HuH-7 (cell line): ENCODE results near the gene ARHGEF37.

ENCODE experiments used
- DNase-seq: peaks from one replicate; pipeline ENCODE4 v3.0.0; 2011; ENCODE audit warnings: low spot score

The ARHGEF37 gene

DNA sequence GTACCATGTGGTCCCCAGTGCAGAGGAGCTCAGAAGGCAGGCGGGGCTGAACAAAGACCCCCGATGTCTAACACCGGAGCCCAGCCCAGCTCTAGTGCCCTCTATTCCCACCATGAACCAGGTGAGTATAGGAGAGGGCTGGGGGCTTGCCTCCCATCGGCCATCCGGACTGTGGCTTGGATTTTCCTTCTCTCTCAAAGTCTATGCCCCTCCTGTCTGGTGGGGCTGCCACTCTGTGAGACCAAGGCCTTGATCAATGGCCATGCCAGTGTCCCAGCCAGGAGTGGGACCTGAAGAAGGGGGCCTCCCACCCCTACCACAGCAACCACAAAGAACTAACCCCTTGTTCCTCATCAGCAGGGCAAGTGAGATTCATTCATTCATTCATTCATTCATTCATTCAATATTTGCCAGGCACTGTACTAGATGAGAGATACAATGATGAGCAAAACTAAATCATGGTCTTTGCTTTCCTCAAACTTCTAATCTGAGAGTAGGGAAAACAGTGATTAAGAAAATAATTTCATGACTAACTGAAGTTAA lies 47.6 kb downstream of the ARHGEF37 start:
- DNase-seq, result no peak

- no peak for DNase-seq
Measured at GRCh38 chr5:149629421-149629820, 48.1 kb downstream of the ARHGEF37 start.

DNA sequence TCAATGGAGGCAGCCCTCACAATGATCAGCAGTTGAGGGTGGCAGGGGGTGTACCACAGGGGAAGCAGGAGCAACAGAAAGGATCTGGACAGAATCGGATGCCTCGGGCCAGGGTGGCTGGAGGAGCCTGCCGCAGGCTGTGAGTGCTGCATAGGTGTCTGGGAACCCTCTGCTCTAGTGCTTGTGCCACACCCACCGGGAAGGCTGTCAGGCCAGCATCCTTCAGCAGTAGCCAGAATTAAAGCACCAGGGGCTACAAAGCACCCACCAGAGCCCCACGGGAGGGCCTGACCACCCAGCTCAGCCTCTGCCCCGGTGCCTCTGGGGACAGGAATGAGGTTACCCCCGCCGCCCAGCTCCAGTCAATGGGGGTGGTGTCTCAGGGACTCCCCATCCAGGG lies 49.0 kb downstream of the ARHGEF37 start:
- DNase-seq, result no peak

- DNase-seq, result no peak
Measured at GRCh38 chr5:149631506-149631905, 50.2 kb downstream of the ARHGEF37 start.

DNA sequence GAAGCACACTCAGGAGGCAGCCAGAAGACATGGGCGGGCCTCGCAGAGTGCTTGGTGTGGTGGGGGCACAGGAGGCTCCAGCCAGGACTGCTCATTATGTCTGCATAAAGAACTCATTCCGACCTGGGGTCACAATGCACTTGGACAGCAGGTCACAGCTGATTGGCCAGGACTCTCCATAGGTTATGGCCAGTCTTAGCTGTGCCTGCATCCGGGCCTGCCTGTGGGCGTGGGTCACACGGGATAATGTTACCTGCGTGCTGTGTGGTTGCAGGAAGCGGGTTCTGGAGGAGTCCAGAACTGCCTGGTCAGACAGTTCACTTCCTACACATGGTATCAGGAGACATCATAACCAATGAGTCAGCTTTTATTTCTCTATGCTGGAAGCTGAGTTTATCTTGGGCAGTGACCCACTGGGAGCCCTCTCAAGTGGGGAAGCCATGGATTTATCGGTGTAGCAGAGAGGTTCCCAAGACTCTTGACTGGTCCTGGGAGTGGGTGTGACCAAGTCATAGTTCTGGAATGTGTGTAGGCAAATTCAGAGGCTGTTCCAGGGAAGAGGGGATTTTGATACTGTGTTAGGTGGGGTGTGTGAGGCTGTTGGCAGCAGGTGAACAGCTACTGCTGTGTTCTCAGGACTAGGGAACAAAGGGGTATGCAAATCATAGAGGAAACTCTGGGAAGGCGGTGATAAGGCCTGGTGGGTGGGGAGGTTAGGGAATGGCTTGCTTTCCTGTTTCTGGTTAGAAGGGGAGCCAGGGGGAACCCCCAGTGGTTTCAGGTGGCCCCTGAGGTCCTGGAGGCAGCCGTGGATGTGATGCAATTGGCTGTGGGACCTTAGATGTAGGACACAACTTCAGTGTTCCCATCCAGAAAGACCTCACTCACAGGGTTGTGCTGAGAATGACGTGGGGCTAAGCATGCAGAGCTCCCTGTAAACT lies 51.3 kb downstream of the ARHGEF37 start:
- DNase-seq, result no peak

DNA sequence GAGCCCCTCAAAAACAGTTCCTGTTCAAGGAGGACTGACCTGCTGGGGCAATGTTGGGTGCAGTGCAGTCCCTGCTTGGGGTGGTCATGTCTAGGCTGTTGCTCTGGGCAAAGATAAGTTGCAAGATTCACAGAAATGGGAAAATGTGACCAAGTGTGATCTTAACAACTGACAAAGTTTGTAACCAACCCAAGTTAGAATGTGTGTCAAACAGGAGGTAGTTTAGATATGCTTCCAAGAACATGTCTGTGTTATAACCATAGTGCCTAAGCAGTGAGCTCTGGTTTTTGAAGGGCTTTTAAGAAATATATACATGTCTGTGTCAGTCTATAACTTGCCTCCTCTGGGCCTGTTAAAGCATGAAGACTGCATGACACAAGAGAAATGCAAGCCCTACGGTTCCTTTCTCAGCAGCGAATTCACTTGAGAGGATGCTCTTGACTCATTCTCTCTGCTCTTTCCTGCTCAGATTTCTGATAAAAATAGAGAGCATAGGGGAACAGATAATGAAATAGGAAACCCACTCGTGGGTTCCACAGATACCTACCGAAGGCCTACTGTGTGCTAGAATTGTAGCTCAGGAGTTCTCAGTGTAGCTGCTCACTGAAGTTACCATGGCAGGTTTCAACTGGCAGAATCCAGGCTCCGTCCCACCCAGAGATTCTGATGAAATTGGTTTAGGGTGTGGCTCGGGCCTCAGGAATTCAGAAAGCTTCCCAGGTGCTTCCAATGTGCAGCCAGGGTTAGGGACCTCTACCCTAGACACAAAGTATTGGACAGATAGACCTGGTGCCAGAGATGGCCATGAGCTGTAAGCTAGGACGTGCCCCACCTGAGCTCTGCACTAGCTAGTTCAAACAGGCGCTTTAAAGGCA lies 52.4 kb downstream of the ARHGEF37 start:
- no peak for DNase-seq

DNA sequence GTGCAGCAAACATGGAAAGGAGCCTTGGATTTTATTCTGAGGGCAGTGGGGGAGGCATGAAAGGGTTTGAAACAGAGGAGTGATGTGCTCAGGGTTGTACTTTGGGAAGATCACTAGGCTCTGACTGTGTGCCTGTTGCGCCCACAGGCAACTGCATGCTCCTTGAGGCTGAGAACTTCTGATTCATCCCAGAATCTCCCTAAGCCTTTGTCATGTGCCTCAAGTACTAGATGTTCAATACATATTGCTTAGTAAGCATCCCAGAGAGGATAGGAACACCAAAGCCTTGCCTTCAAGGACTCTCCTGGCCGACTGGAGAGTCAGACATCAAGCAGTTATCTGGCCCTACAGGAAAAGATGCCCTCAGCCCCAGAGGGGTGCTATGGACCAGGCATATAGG lies 54.1 kb downstream of the ARHGEF37 start:
- DNase-seq, result no peak

DNA sequence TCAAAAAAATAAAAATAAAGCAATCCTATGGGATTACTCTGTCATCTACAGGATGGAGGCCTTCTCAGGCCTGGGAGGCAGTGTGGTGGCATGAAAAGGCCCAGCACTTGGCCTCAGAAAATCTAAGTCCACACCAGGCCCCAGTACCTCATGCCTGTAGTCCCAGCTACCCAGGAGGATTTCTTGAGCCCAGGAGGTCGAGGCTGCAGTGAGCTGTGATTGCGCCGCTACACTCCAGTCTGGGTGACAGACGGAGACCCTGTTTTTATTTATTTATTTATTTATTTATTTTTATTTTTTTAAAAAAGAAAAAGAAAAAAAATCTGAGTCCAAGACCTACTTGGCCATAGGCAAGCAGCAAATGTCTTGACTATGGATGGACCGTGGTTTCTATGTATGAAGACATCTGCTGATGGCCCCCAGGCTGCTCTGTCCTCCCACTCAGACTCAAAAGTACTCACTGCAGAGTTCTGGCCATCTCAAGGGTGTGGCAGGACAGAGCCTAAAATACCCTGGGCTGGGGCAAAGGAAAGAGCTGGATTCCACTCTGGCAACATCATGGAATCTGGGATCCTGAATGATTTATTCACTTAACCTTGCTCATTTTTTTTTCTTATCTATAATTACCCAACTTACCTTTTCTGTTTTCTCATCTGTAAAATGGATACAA lies 55.0 kb downstream of the ARHGEF37 start:
- no peak for DNase-seq

GRCh38 chr5:149636861-149637246 lies 55.6 kb downstream of the ARHGEF37 start:
- DNase-seq, result peak; percentile 73

GRCh38 chr5:149638136-149638535 lies 56.8 kb downstream of the ARHGEF37 start:
- DNase-seq, result no peak

- DNase-seq, result no peak
Measured at GRCh38 chr5:149638546-149639241, 57.4 kb downstream of the ARHGEF37 start.

DNA sequence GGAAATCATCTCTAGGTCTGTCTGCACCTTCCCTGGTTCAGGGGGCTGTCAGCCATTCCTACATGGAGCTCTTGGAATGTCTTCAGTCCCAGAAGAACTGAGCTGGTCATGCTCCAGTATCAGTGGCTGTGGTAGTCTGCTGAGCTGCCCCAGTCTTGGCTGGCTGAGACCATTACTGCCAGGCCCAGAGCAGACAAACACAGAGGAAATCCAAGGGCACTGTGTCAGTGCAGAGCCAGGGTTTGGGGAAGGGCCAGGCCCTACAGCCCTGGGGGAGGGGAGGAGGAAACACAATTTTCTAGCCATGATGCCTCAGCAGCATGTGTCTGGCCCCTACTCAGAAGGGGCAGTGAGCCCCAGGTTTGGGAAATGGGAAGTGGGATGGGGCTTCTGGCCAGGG lies 58.4 kb downstream of the ARHGEF37 start:
- no peak for DNase-seq

GRCh38 chr5:149640350-149640999 lies 59.2 kb downstream of the ARHGEF37 start:
- no peak for DNase-seq

GRCh38 chr5:149641000-149641576 lies 59.8 kb downstream of the ARHGEF37 start:
- peak; percentile 39 for DNase-seq

- no peak for DNase-seq
Measured at GRCh38 chr5:149641600-149641999, 60.3 kb downstream of the ARHGEF37 start.

- DNase-seq, result no peak
Measured at GRCh38 chr5:149643781-149644180, 62.5 kb downstream of the ARHGEF37 start.

DNA sequence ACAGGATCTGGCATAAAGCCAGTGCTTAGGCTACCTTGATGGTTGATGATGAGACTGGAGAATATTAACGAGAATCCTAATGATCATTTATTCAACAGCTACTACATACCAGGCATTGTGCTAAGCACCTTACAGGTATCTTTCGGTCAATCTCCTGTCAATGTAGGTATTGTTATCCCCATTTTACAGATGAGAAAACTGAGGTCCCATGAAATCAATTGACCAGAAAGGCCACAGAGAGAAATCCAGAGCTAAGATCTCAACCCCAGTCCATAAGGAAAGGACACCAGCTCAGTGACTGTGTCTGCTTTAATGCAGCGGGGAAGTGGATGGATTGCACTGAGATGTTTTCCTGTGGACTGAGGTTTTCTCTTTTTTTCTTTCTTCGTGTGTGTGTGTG lies 63.3 kb downstream of the ARHGEF37 start:
- no peak for DNase-seq

DNA sequence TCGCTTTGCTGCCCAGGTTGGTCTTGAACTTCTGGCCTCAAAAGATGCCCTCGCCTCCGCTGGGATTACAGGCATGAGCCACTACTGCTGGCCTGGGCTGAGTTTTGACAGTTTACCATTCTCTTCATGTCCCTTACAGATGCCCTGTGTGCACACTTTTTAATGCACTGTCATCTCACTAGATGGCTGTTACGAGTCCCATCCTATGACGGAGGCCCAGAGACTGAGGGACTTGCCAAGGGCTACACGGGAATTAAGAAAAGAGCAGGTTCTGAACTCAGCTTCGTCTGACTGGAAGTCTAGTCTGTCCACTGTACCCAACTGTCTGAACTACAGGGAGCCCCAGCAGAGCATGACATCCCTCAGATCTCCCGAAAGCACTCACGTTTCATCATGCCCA lies 63.9 kb downstream of the ARHGEF37 start:
- DNase-seq, result no peak

DNA sequence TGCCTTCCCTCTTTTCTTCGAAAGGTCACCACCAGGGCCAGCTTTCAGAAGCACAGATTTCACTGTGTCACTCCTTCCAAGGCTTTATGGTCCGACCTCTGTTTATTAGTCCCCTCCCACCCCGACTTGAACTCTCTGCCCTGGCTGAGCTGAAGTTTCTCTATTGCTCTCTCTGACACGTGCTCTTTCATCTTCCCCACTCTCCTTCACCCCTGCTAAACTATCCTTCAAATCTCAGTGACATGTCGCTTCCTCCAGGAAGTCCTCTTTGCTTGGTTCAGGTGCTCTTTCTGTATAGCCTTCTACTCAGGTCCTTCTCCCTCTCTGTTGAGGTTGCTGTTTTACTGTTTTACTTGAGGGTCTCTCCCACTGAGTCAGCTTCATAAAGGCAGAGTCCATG lies 64.4 kb downstream of the ARHGEF37 start:
- DNase-seq, result no peak

DNA sequence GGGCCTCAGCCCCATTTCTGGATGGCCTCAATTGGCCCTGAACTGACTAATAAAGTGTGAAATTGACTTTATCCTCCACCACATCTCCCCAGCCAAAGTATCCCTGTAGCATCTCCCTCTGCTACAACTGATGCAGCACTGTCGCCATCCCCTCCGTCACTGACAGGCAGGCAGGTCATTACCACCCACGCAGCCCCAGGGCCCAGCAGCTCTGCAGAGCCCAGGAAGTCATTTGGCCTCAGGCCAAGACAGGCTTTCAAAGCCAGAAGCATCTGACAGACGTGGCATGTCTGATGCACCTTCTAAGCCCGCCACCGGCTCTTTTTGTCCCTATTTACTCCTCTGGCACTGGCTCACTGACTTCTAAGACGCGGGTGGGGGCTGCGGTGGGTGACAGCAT lies 65.3 kb downstream of the ARHGEF37 start:
- no peak for DNase-seq

GRCh38 chr5:149647334-149647733 lies 66.0 kb downstream of the ARHGEF37 start:
- DNase-seq, result no peak
